DOHH2 (cell line): ENCODE results near the gene SARS1.

ENCODE experiments used
- CTCF ChIP-seq: fragments of 200-600 bp; sonication (generic); IDR thresholded peaks from one replicate; pipeline ENCODE4 v1.5.1; 2014; ENCODE audit warnings: antibody characterized with exemption, mild to moderate bottlenecking, low read depth, low read length; ENCODE audit not compliant: poor library complexity, severe bottlenecking
- EZH2phosphoT487 ChIP-seq: fragments of 200-600 bp; sonication (generic); IDR thresholded peaks from 2 replicates; pipeline ENCODE4 v1.6.1; 2017; ENCODE audit warnings: borderline replicate concordance, mild to moderate bottlenecking, antibody characterized with exemption, low read length, moderate library complexity, mixed read lengths

- TF ChIP-seq CTCF (no peak), EZH2phosphoT487 (no peak)
Observed at GRCh38 chr1:109199710-109200109, 14.0 kb upstream of the SARS1 start.
